Measurements from ENCODE around the gene KLC3.

KLC3 gene

DNA sequence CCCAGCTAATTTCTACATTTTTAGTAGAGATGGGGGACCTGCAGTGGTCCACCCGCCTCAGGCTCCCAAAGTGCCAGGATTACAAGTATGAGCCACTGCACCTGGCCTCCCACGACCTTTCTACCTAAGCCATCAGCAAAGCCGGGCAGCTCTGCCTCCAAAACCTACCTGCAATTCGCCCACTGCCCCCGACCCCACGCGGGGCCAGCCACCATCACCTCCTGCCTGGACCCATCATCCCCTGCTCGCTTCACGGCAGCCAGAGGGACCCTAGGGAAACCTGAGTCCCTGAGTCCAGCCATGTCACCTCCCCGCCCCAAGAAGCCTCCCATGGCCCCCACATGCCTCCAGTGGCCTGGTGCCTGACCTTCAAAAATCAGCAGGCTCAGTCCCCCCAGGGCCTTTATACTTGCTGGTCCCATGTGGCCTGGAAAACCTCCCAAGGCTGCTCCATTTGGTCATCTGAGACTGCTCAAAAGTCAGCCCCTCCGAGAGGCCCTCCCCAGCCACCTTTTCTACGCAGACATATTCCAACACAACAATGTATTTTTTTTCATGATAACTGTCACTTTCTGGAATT, 17.8 kb downstream of the KLC3 start:
- no peak overlapping the region for H3K4me3 ChIP-seq (ENCODE audit: low read length)
- no peak for DNase-seq (ENCODE audit: low read depth, low spot score)

DNA sequence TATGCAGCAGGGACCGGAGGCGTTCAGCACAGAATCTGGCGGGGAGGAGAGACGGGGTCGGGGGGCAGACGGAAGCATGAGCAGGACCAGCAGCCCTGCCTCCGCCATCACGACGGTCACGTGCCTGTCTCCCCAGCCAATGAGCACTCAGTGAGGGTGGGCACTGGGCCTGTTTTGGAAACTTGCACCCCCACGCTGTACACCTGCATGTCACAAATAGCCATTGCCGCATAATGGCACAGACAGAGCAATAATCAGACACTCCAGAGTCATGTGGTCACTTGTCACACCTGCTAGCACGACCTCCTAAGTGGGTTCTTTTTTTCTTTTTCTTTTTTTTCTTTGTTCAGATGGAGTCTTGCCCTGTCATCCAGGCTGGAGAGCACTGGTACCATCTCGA, 21.1 kb downstream of the KLC3 start:
- no peak for DNase-seq (ENCODE audit: low read depth, low spot score)
- H3K4me3 ChIP-seq (ENCODE audit: low read length): no peak overlapping the region

DNA sequence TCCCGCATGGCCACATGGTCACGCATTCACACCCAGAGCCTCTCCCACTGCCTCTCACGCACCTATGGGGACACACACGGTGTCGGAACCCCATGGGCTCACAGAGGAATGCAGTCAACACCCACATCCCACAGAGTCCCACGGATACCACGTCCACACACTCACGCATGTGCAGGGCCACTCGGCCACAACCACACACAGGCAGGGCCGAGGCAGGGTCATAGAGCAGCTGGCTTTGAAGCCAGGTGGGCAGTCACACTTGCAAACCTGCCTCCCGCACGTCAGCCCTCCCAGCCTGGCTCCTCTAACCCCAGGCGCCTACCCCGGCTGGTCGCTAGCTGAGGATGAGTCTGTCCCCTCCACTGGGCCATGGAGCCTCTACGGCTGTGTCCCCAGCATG, 21.7 kb downstream of the KLC3 start:
- no peak overlapping the region for H3K4me3 ChIP-seq (ENCODE audit: low read length)
- DNase-seq (ENCODE audit: low read depth, low spot score): no peak

DNA sequence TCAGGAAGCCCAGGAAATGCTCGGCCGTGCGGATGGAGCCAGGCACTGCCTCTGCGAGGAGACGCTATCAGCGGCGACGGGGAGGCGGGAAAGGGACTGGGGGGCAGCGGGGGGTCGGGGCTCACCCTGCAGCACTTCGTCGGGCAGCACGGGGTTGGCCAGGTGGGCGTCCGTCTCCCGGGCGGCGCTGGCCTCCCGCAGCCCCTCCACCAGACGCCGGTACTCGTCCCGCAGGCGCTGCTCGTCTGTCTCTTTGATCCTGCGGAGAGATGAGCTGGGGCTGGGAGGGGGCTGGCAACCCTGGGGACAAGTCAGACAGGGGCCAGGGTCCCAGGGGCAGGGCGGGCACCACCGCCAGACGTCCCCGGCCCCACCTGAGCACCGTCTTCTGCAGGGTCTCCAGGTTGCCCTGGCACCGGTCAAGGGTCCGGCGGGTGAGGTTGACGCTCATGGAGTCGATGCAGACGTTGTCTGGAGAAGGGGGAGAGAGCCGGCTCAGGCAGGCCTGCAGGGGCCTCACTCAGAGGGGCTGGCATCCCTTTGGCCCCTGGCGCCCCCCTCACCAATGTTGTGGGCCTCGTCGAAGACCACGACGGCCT, 23.4 kb downstream of the KLC3 start:
- no peak for DNase-seq (ENCODE audit: low read depth, low spot score)
- H3K4me3 ChIP-seq (ENCODE audit: low read length): no peak overlapping the region

DNA sequence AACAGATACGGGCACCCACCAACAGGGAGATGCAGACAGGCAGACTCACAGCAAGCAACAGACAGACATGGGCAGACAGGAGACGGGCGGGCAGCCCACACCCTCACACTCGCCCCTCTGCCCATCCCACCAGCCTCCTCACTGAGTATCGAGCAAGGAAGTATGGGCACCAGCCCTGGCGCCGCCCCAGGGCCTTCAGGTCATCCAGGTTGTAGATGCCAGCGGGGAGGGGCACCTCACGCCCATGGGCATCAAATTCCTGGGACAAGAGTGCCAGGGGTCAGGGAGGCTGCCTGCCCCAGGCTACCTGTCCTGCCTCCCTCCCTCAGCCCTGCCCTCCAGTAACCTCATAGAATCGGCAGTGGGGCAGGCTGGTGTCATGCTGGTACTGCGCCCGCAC, 24.1 kb downstream of the KLC3 start:
- no peak for DNase-seq (ENCODE audit: low read depth, low spot score)
- no peak overlapping the region for H3K4me3 ChIP-seq (ENCODE audit: low read length)

- no peak overlapping the region for H3K4me3 ChIP-seq (ENCODE audit: low read length)
- DNase-seq (ENCODE audit: low read depth, low spot score): no peak
These were observed 27.6 kb downstream of the KLC3 start for GRCh38 chr19:45368127-45368526.

DNA sequence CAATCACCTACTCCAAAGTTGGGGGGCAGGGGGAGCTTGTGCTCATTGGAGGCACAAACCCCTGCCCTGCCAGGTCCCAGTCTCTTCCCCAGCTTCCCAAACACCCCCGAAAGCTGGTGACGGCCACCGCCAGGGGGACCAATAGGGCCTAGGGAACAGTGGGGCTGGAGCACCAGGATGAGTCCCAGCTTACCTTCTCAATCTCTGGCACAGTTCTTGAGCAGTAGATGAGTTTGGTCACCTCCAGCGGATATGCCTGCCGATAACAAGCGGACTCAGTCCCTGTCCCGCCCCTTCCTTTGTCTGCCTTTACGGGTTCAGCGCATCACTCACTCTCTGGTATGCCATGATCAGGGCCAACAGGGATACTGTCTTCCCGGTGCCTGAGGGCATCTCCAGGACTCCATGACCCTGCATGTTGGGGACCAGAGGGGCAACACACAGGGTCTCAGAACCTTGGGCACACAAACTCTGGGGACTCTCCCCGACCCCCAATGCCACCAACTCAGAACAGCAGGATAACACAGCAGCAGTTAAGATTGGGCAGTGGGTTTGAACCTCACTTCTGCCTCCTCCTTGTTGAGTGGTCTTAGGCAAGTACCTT, 28.3 kb downstream of the KLC3 start:
- DNase-seq (ENCODE audit: low read depth, low spot score): no peak
- H3K4me3 ChIP-seq (ENCODE audit: low read length): no peak overlapping the region

DNA sequence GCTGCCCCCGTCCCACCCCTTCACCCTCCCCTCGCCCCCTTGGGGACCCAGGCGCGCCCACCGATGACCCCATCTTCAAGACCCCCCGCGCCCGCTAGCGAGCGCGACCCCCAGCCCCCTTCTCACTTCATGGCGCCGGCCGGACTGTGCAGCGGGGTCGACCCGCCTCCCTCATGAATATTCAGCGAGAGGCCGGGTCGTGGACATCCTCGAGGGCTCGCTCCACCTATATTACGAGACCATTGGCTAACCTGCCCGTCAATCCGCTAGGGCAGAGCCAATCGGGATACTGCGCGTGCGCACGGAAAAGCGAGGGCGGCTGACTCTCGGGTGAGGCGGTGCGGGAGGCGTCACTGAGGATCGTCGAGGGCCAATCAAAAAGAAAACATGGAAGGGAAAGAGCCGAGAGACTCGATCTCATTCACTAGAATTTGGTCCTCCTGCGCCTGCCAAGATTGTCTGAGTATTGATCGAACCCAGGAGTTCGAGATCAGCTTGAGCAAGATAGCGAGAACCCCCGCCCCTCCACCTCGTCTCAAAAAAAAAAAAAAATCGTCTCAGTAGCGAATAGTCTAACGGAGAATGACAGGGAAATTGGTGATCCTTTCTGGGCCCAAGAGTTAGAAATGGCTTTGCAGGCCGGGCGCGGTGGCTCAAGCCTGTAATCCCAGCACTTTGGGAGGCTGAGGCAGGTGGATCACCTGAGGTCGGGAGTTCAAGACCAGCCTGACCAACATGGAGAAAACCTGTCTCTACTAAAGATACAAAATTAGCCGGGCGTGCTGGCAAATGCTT, 30.1 kb downstream of the KLC3 start, which contains the start of gene ERCC2:
Gene ERCC2 (minus strand): TSS at position 164 of the 795 bp plus-strand sequence. CDS start 33 bp downstream, at position 131.
- H3K4me3 ChIP-seq (ENCODE audit: low read length): peak within 1 kb of the TSS; percentile 77
- DNase-seq (ENCODE audit: low read depth, low spot score): peak; percentile 98

- H3K4me3 ChIP-seq (ENCODE audit: low read length): no peak overlapping the region
- DNase-seq (ENCODE audit: low read depth, low spot score): no peak
These were observed 35.6 kb downstream of the KLC3 start for GRCh38 chr19:45376045-45376724.

GRCh38 chr19:45380107-45380506, 39.6 kb downstream of the KLC3 start:
- DNase-seq (ENCODE audit: low read depth, low spot score): no peak
- no peak overlapping the region for H3K4me3 ChIP-seq (ENCODE audit: low read length)

GRCh38 chr19:45382426-45382825, 41.9 kb downstream of the KLC3 start:
- DNase-seq (ENCODE audit: low read depth, low spot score): no peak
- no peak overlapping the region for H3K4me3 ChIP-seq (ENCODE audit: low read length)

- H3K4me3 ChIP-seq (ENCODE audit: low read length): no peak overlapping the region
- DNase-seq (ENCODE audit: low read depth, low spot score): no peak
These were observed 45.1 kb downstream of the KLC3 start for GRCh38 chr19:45385392-45386221.

DNA sequence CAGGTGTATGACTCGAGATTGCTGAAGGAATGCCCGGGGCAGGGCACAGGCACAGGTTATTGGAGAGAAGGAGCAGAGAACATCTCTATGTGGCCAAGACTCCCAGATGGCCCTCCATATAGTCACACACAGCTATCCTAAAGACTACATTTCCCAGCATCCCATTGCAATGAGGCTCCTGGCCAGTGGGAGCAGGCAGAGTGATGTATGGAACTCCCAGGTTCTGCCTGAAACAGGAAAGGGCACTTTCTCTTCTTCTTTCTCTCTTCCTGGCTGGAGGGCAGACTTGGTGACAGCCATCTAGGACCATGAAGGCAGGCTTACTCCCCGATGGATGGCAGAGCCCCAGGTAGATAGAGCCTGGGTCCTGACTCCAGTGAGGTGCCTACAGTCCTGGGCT, 50.8 kb downstream of the KLC3 start:
- DNase-seq (ENCODE audit: low read depth, low spot score): no peak

DNA sequence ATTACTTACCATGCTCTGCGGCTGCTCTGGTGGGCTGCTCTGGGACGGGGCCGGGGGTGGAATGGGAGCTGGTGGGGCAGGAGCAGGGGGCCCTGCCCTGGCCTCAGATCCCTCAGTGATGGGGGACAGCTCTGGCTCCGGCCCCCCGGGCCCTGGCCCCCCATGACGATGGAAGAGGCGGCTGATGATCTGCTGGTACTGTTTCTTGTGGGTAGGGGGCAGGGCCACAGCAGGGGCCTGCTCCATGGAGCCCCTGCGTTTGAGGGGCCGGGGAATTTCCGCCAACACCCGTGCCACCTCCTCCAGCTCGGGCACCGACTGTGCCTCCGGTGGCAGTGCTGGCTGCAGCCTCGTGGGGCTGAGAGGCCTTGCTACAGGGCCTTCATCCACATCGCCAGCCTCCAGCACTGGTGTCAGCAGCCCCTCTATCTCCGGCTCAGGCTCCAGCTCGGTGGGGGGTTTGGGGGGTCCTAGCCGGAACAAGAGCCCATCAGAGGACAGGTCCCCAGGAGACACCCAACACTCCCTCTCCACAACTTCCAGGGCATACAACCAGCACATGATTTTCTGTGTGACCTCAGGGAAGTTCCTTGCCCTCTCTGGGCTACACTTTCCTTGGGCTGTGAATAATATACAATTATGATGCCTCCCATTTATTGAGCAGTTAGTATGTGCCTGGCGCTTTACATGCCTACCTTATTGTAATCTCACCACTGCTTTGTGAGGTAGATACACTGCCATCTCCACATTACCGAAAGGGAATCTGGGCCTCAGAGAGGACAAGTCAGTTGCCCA, 51.5 kb downstream of the KLC3 start:
- H3K4me3 ChIP-seq (ENCODE audit: low read length): no peak overlapping the region
- DNase-seq (ENCODE audit: low read depth, low spot score): no peak

More for the DNA sequence above, 50.8 kb downstream of the KLC3 start:
- no peak overlapping the region for H3K4me3 ChIP-seq (ENCODE audit: low read length)

DNA sequence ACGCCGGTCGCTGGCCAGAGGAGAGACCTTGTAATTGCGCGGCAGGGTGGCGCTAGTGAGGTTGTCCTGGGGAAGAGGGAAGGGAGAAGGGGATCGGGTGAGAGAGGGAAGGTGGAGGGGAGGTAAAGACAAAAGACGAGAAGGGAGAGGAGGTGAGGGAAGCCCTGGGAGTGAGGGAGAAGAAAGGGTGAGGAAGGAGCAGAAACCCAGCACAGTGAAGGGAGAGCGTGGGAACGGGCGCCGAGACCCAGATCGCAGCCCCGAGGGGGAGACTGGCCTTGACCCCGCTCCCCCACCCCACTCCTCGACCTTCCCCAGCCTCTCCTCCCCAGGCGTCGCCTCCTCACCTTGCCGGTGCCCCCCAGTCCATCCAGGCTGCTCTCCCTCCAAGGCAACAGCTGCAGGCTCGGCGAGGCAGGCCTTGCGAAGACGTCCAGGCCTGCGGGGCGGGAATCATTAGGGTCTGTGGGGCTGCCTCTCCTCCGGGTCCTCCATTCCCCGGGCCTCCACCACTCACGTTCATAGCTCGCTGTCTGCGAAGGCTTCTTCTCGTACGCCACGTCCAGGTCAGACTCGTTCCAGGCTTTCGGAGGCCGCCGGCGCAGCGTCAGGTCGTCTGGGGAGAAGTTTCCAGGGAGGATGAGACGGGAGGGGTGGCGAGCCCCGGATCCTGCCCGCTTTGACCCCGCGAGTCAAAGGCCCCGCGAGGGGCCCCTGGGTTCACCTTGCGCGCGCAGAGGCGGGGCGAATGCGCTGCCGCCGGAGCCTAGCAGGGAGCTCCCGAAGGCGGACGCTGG, 55.5 kb downstream of the KLC3 start:
- no peak for DNase-seq (ENCODE audit: low read depth, low spot score)
- H3K4me3 ChIP-seq (ENCODE audit: low read length): no peak overlapping the region

- DNase-seq (ENCODE audit: low read depth, low spot score): no peak
- H3K4me3 ChIP-seq (ENCODE audit: low read length): no peak overlapping the region
These were observed 59.6 kb downstream of the KLC3 start for GRCh38 chr19:45400192-45400591.
